GM23338 (cell line): ENCODE data around the gene PLA1A.

Experiments
- CTCF ChIP-seq, 2 experiments: fragments of 200-600 bp in 1 of 2; sonication (generic) in 1 of 2; conservative IDR thresholded peaks; 2 replicates each; pipeline versions ENCODE4 v1.5.1 to v1.6.1; 2016 to 2017; ENCODE audit warnings: antibody characterized with exemption in 2 of 2, low read depth in 2 of 2, mild to moderate bottlenecking in 2 of 2, moderate library complexity in 1 of 2
- EZH2 ChIP-seq: fragments of 200-600 bp; sonication (generic); IDR thresholded peaks from one replicate; pipeline ENCODE4 v1.8.0; 2017; ENCODE audit warnings: antibody characterized with exemption, mild to moderate bottlenecking, low read depth; ENCODE audit not compliant: unreplicated experiment
- EZH2phosphoT487 ChIP-seq: fragments of 200-600 bp; sonication (generic); IDR thresholded peaks from one replicate; pipeline ENCODE4 v1.8.1; 2018; ENCODE audit warnings: antibody characterized with exemption; ENCODE audit not compliant: unreplicated experiment

- no peak for TF ChIP-seq CTCF (conservative IDR thresholded peaks at IDR 0.05; ENCODE audit: low read depth in 2 of 2)
- TF ChIP-seq EZH2phosphoT487: no peak
- no peak for TF ChIP-seq EZH2
Observed at GRCh38 chr3:119641416-119641815, 43.7 kb downstream of the PLA1A start.
